ENCODE measurements around the gene ZBTB44. TPM values are rescaled to one million over a fixed set of nuclear protein-coding genes. Genes with fewer than 3 reads are reported as not detected.

ZBTB44 gene
- total RNA-seq, 1 experiment from 2014 or later: 41.2 TPM

- no peaks in the 10 kb centered on the region for H3K9me3 ChIP-seq (ENCODE audit: insufficient read depth, low read depth)
- no peaks in the 10 kb centered on the region for H3K27me3 ChIP-seq (ENCODE audit: insufficient read depth, low read depth)
- no peak for TF ChIP-seq EZH2 (IDR thresholded peaks at IDR 0.05; ENCODE audit: low read depth)
- ChIA-PET CTCF (interaction anchor here (0.5 kb wide), 1 partner anchor 166 kb away, joined by 4 read pairs; no protein-coding TSS in a partner anchor), POLR2A (ENCODE audit: unreplicated experiment) (interaction anchor here (0.6 kb wide), 1 partner anchor 600 kb away, joined by 10 read pairs; no protein-coding TSS in a partner anchor)
- no peaks in the 10 kb centered on the region for H3K4me1 ChIP-seq (replicated peaks; ENCODE audit: insufficient read depth)
- BruUV-seq (replicated peaks): no TSS peak
- H3K36me3 ChIP-seq (ENCODE audit: low read depth): no peaks in the 10 kb centered on the region
- no peaks in the 10 kb centered on the region for H3K79me2 ChIP-seq (ENCODE audit: low read depth)
- no peak overlapping the region for H3K27ac ChIP-seq
- peaks cover 3% of the 10 kb centered on the region; the same call in 1 of the 2 replicates for H3F3A ChIP-seq (ENCODE audit: insufficient read depth, low read depth)
- H3K9me2 ChIP-seq (ENCODE audit: insufficient read depth): no peaks in the 10 kb centered on the region
- no peak overlapping the region for H3K4me3 ChIP-seq
- H3K4me2 ChIP-seq: no peak overlapping the region
- no peak for DNase-seq
- intact Hi-C loops (cut with micrococcal nuclease; ENCODE audit: unreplicated experiment): loop anchor here (10.0 kb wide), 1 partner anchor 678 kb away; no protein-coding TSS in a partner anchor
- peaks cover 4% of the 10 kb centered on the region for H4K20me1 ChIP-seq (ENCODE audit: insufficient read depth)
- no peak overlapping the region for H2AFZ ChIP-seq
Measured at GRCh38 chr11:130216591-130217132, 98.1 kb downstream of the ZBTB44 start.

GRCh38 chr11:130216221-130216550 lies 98.5 kb downstream of the ZBTB44 start:
- H3K27ac ChIP-seq: no peak overlapping the region
- H3K9me3 ChIP-seq (ENCODE audit: insufficient read depth, low read depth): no peaks in the 10 kb centered on the region
- ChIA-PET CTCF (interaction anchor here (0.5 kb wide), 1 partner anchor 167 kb away, joined by 4 read pairs; no protein-coding TSS in a partner anchor), POLR2A (ENCODE audit: unreplicated experiment) (interaction anchor here (0.6 kb wide), 1 partner anchor 601 kb away, joined by 10 read pairs; no protein-coding TSS in a partner anchor)
- DNase-seq: no peak
- no peaks in the 10 kb centered on the region for H3K27me3 ChIP-seq (ENCODE audit: insufficient read depth, low read depth)
- no peak overlapping the region for H3K4me2 ChIP-seq
- no peak overlapping the region for H3K4me3 ChIP-seq
- H3F3A ChIP-seq (ENCODE audit: insufficient read depth, low read depth): peaks cover 7% of the 10 kb centered on the region; the same call in 1 of the 2 replicates
- no peak overlapping the region for H2AFZ ChIP-seq
- BruUV-seq (replicated peaks): no TSS peak
- TF ChIP-seq EZH2 (IDR thresholded peaks at IDR 0.05; ENCODE audit: low read depth) (no peak), CTCF (conservative IDR thresholded peaks at IDR 0.05) (no peak)
- no peaks in the 10 kb centered on the region for H3K79me2 ChIP-seq (ENCODE audit: low read depth)
- H3K36me3 ChIP-seq (ENCODE audit: low read depth): no peaks in the 10 kb centered on the region
- no peaks in the 10 kb centered on the region for H3K4me1 ChIP-seq (replicated peaks; ENCODE audit: insufficient read depth)
- no peaks in the 10 kb centered on the region for H3K9me2 ChIP-seq (ENCODE audit: insufficient read depth)
- intact Hi-C loops (cut with micrococcal nuclease; ENCODE audit: unreplicated experiment): loop anchor here (10.0 kb wide), 1 partner anchor 679 kb away; no protein-coding TSS in a partner anchor
- H4K20me1 ChIP-seq (ENCODE audit: insufficient read depth): peaks cover 4% of the 10 kb centered on the region

- H3K9me2 ChIP-seq (ENCODE audit: insufficient read depth): no peaks in the 10 kb centered on the region
- intact Hi-C loops (cut with micrococcal nuclease; ENCODE audit: unreplicated experiment): loop anchor here (10.0 kb wide), 1 partner anchor 679 kb away; no protein-coding TSS in a partner anchor
- H4K20me1 ChIP-seq (ENCODE audit: insufficient read depth): peaks cover 4% of the 10 kb centered on the region
- DNase-seq: no peak
- TF ChIP-seq EZH2 (IDR thresholded peaks at IDR 0.05; ENCODE audit: low read depth): no peak
- H3K4me1 ChIP-seq (replicated peaks; ENCODE audit: insufficient read depth): no peaks in the 10 kb centered on the region
- H3K27me3 ChIP-seq (ENCODE audit: insufficient read depth, low read depth): no peaks in the 10 kb centered on the region
- POLR2A ChIA-PET (ENCODE audit: unreplicated experiment): no interaction called here
- H3K9me3 ChIP-seq (ENCODE audit: insufficient read depth, low read depth): no peaks in the 10 kb centered on the region
- no peak overlapping the region for H3K27ac ChIP-seq
- H3K36me3 ChIP-seq (ENCODE audit: low read depth): no peaks in the 10 kb centered on the region
- no peak overlapping the region for H3K4me2 ChIP-seq
- no peaks in the 10 kb centered on the region for H3K79me2 ChIP-seq (ENCODE audit: low read depth)
- H2AFZ ChIP-seq: no peak overlapping the region
- peaks cover 7% of the 10 kb centered on the region; the same call in 1 of the 2 replicates for H3F3A ChIP-seq (ENCODE audit: insufficient read depth, low read depth)
- BruUV-seq (replicated peaks): no TSS peak
- H3K4me3 ChIP-seq: no peak overlapping the region
- CTCF ChIA-PET: no interaction called here
Measured at GRCh38 chr11:130215531-130216220, 99.0 kb downstream of the ZBTB44 start.

GRCh38 chr11:130214861-130215530 lies 99.7 kb downstream of the ZBTB44 start:
- Histone ChIP-seq H3K4me1 (replicated peaks; ENCODE audit: insufficient read depth) (no peaks in the 10 kb centered on the region), H3K27ac (no peak overlapping the region), H3K9me3 (ENCODE audit: insufficient read depth, low read depth) (no peaks in the 10 kb centered on the region), H3K9me2 (ENCODE audit: insufficient read depth) (no peaks in the 10 kb centered on the region), H3K4me3 (no peak overlapping the region), H2AFZ (no peak overlapping the region), H3K27me3 (ENCODE audit: insufficient read depth, low read depth) (no peaks in the 10 kb centered on the region), H3K36me3 (ENCODE audit: low read depth) (no peaks in the 10 kb centered on the region), H3K79me2 (ENCODE audit: low read depth) (no peaks in the 10 kb centered on the region), H3F3A (ENCODE audit: insufficient read depth, low read depth) (peaks cover 7% of the 10 kb centered on the region; the same call in 1 of the 2 replicates), H3K4me2 (no peak overlapping the region), H4K20me1 (ENCODE audit: insufficient read depth) (peaks cover 4% of the 10 kb centered on the region)
- intact Hi-C loops (cut with micrococcal nuclease; ENCODE audit: unreplicated experiment): loop anchor here (10.0 kb wide), 1 partner anchor 680 kb away; no protein-coding TSS in a partner anchor
- no peak for TF ChIP-seq EZH2 (IDR thresholded peaks at IDR 0.05; ENCODE audit: low read depth)
- TF ChIP-seq CTCF (conservative IDR thresholded peaks at IDR 0.05): no peak
- POLR2A ChIA-PET (ENCODE audit: unreplicated experiment): no interaction called here
- BruUV-seq (replicated peaks): no TSS peak
- CTCF ChIA-PET: no interaction called here
- DNase-seq: no peak

All from PC-9 (cell line).